Right renal cortex interstitium (tissue), 3 donors: ENCODE data around the gene COLQ. TPM values are rescaled to one million over a fixed set of nuclear protein-coding genes. Genes with fewer than 3 reads are reported as not detected.
A peak's percentile ranks its signal among the peaks of the same experiment; 100 is the strongest.
"Not testable (repeated sequence)": the region's sequence is repeated elsewhere in the genome, so short reads cannot be mapped to it uniquely, and the experiment has no call there.

Experiments
- DNase-seq, 3 donors: peaks; one replicate each; pipeline ENCODE4 v3.0.0-alpha.2; 2013; ENCODE audit warnings: low read depth in 3 of 3, low spot score in 2 of 3
- polyA plus RNA-seq, 3 donors: library from polyadenylated mRNA; unstranded; fragments of 120-200 nt; gene quantifications; one replicate each; pipeline ENCODE4 v1.2.1, GENCODE V29; 2013; ENCODE audit not compliant: insufficient read length in 3 of 3

The COLQ gene
- polyA plus RNA-seq, result 1 to 10 TPM; 5.1 to 5.3 (median 5.1) TPM

DNA sequence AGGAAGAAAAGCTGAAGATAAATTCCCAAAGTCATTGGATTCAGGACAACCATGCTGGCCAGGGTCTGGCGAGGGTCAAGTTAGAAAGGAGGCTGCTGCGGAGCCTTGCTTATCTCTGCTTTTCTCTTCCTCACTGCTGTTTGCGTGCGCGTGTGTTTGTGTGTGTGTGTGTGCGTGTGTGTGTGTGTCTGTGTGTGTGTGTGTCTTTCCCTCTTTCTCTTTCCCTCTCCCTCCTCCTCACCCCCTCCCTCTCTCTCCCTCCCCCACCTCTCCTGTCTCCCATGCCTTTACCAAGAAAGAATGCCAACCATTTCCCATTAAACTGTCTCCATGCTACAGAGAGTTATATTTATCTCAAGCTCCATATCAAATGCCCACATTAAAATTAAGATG lies at the start of gene COLQ:
TSS of gene COLQ (minus strand) at position 134 of the 393 bp plus-strand sequence. CDS start at position 53, 81 bp downstream.
- DNase-seq, result no peak

GRCh38 chr3:15563190-15563589 lies 41.7 kb upstream of the COLQ start:
- no peak for DNase-seq

- no peak for DNase-seq
These were observed 41.1 kb upstream of the COLQ start for GRCh38 chr3:15562560-15562959.

- no peak for DNase-seq
These were observed 37.1 kb upstream of the COLQ start for GRCh38 chr3:15558581-15558980.

DNA sequence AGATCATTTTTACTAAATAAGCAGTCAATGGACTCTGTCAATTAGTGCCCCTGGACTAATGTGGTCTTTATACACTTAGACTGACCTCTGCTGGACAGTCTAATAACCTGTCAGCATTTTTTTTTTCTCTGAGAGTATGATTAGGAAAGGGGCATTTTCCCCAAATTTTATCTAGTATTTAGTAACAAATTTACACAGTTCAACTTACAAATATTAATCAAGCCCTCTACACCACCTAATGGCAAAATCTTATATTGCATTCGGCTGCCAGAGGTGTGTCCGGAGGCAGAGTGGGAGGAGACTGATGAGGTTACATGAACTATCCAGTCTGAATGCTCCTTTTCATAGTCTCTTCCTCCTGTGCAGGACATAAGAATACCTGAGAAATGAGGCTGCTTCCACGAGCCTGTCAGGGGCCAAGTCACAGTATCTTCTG lies 36.0 kb upstream of the COLQ start:
- peak; percentile 23 to 52 (median 29) for DNase-seq

- DNase-seq, result no peak
These were observed 35.0 kb upstream of the COLQ start for GRCh38 chr3:15556512-15556911.

DNA sequence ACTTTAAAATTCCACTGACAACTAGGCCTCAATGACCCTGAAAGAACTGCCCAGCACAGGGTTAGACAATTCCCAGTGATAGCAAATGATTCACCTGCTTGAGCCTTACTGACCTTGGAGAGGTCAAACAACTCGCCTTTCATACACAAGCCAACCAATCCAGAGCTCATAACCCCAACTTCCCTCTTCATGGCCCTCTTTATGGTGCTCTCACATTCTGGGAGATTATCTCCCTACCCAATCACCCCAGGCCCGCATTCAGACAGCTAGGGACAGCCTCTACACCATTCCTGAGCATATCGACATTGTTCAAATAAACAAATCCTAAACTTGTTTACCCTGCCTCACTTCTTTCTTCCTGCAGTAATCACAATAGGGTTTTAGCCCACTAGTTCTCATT lies 32.2 kb upstream of the COLQ start:
- no peak for DNase-seq

DNA sequence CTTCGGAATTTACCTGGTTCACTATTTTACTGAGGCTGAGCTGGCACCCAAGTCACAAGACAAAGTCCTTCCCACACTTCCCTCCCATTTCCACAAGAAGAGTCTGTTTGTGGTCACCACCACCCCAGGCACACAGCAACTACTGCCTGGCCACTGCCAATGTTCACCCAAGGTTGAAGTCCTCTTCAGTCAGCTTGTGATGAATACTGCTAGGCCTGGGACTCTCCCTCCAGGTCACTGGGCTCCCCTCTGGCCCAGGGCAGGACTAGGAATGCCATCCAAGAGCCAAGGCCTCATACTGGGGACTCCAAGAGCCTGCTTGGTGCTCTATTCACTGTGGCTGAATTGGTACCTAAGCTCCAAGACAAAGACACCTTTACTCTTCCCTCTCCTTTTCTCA lies 30.4 kb upstream of the COLQ start:
- no peak for DNase-seq

DNA sequence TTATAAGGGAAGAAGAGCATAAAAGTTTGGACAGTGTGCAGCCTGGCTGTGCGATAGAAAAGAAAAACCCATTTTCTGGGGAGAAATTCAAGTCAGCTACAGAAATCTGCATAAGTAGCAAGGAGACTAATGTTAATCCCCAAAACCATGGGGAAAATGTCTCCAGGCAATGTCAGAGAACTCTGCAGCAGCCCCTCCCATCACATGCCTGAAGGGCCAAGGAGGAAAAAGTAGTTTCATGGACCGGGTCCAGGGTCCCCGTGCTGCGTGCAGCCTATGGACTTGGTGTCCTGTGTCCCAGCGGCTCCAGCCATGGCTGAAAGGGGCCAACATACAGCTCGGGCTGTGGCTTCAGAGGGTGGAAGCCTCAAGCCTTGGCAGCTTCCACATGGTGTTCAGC lies 28.3 kb upstream of the COLQ start:
- no peak for DNase-seq

DNA sequence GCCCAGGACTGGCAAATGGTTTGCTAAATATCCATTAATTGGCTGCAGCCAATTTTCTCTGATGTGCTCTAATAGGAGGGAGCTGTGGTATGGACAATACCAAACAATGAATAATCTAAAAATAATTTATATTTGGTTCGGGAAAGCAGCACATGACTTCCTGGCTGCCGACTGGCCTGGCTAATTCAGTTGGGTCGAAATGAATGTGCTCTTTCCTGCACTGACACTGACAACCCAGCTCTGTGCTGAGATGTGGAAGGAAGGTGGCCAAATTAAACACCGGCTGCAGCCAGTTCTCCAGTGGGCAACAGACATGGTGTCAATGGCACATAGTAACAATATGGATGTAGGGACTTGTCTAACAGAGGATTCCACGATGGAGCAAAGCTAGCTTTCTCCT lies 21.1 kb upstream of the COLQ start:
- no peak for DNase-seq

DNA sequence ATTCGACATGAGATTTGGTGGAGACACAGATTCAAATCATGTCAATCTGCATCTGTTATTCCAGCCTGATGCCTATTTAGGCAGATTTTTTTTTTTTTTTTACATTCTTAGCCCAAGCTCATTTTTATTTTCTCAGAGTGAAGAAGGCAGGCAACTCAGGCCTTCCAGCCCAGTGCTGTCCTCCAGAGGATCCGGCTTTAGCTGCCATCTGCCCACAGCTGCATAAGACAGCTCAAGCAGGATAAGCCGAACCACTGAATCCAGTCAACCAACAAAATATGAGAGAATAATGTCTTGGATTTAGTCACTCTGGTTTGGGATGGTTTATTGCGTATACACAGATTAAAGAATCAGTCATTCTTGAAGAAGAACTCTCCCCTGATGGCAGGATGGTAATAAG lies 19.9 kb upstream of the COLQ start:
- no peak for DNase-seq

GRCh38 chr3:15539066-15539465 lies 17.6 kb upstream of the COLQ start:
- no peak for DNase-seq

DNA sequence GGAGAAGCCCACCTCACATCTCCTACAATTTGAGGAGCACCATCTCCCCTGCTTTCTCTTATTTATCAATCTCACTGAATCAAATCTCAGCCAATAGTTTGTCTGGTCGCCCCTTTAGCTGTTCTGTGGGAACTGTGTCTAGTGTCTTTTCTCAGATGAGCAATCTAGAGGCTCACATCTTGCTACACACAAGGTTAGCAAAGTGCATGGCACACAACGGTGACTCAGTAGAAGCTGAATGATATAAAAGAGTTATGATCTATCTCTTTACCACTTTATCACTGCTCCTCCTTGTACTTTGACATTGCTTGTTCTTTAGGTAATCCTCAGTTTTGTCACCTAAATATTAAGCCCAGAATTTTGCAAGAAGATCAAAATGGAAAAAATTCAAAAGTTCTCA lies 16.8 kb upstream of the COLQ start:
- DNase-seq, result no peak

- no peak for DNase-seq
These were observed 15.3 kb upstream of the COLQ start for GRCh38 chr3:15536856-15537255.

DNA sequence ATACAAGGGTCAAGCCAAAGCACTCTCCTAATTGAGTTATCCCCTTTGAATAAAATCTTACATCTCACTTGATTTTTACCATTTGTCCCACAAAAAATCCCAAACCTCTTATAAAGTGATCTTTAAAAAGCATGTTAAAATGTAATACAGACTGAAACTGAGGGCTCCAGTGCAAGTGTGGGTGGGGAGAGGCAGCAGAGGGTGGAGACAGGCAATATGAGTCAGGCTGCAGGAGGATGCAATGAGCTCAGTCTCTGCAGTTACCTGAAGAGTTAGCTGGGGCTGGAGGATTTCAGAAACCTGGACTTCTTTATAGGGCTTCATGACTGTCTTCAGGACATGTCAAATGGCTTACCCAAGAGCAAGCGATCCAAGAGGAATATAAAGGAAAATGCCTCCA lies 14.2 kb upstream of the COLQ start:
- DNase-seq, result no peak

- not testable (repeated sequence) for DNase-seq
These were observed 11.1 kb upstream of the COLQ start for GRCh38 chr3:15532614-15533013.

DNA sequence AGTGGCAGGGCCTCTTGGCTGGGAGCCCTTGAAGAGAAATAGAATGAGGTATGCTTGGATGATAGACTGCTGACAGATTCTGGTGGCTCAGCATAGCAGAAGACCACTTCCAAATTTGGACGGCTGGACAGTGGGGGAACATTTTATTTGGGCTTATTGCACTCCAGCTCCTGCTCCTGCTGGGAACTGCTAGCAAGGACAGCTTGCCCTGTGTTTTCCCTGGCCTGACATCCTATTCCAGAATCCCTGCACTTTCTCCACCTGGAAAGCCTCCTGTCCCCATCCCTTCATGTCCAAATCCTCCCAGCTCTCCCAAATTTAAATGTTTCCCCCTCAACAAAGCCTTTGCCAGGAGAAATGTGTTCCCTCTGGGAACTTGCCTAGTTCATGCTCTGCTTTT lies 9.8 kb upstream of the COLQ start:
- DNase-seq, result no peak

GRCh38 chr3:15528854-15529537 lies 7.5 kb upstream of the COLQ start:
- DNase-seq, result no peak

- no peak for DNase-seq
These were observed 5.5 kb upstream of the COLQ start for GRCh38 chr3:15527031-15527459.

DNA sequence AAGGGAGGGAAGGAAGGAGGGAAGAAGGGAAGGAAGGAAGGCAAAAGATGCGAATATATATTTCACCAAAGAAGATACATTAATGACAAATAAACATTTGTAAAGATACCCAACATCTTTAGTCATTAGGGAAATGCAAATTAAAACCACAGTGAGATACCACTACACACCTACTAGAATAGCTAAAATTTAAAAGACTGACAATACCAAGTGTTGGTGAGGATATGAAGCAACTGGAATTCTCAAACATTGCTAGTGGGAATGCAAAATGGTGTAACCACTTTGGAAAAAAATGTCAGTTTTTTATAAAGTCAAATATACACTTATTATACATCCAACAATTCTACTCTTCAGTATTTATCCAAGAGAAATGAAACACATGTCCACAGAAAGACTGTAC lies 4.3 kb upstream of the COLQ start:
- DNase-seq, result no peak

DNA sequence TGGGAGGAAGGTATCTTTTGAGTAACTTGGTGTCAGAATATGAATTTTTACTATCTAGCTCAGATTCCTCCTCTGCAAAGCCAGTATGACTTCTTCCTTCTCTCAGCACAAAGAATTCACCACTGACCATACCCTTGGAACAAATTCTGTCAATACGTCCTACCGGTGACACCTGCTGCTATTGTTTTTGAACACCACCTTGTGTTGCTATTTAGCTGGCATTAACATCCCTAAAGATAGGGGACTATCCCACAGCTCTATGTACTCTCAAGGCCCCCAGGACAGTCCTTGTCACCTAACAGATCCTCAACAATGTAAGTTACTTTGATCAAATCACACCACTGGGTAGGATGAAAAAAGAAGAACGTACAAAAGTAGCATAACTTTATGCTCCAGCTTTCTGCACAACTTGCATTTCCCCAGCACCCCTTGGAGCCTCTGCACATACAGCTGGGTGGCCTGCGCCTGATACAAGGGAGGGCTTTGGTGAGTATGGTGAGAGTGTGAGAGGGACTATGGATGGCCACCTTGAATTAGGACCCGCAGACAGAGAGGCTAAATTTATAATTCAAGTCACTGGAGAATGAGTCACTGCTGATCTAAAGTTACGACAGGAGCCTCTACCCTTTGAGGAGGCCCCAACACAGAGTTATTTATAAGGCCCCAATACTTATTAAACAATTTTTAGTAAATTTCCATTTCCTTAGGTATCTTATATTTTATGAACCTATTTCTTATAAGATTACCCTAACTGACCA lies 2.3 kb upstream of the COLQ start:
- DNase-seq, result no peak

GRCh38 chr3:15522016-15522415 lies 510 bp upstream of the COLQ start:
- DNase-seq, result no peak
